Lung (tissue), 12 donors: ENCODE results near the gene ADGRA1. TPM values are rescaled to one million over a fixed set of nuclear protein-coding genes. Genes with fewer than 3 reads are reported as not detected.

Source experiments
- ATAC-seq: fragments of 200-7000 bp; cut with Tn5 transposase; one replicate; pipeline ENCODE4 v1.9.1; 2020; ENCODE audit warnings: moderate number of reproducible peaks; ENCODE audit not compliant: insufficient read depth, low FRiP score
- DNase-seq, 3 donors: peaks; one replicate each; pipeline ENCODE4 v3.0.0-alpha.2; 2013 to 2017
- H3K27ac ChIP-seq, 2 donors: one replicate each; pipeline ENCODE4 v1.5.1; 2013; ENCODE audit warnings: mild to moderate bottlenecking in 2 of 2, moderate library complexity in 2 of 2, control low read depth in 1 of 2, inconsistent platforms in 1 of 2, low read depth in 1 of 2, low read length in 1 of 2
- H3K27me3 ChIP-seq, 3 donors: one replicate each; pipeline ENCODE4 v1.5.1; 2013; ENCODE audit warnings: low read length in 2 of 3; ENCODE audit not compliant: control insufficient read depth in 3 of 3, insufficient read depth in 3 of 3
- H3K36me3 ChIP-seq, 4 donors: one replicate each; pipeline ENCODE4 v1.5.1; 2013; ENCODE audit warnings: low read length in 4 of 4, mild to moderate bottlenecking in 1 of 4, moderate library complexity in 1 of 4; ENCODE audit not compliant: control insufficient read depth in 4 of 4, insufficient read depth in 4 of 4
- H3K4me1 ChIP-seq, 5 donors: one replicate each; pipeline ENCODE4 v1.5.1; 2013; ENCODE audit warnings: low read length in 5 of 5, mild to moderate bottlenecking in 2 of 5, moderate library complexity in 1 of 5; ENCODE audit not compliant: control insufficient read depth in 5 of 5, insufficient read depth in 5 of 5
- H3K4me3 ChIP-seq: one replicate; pipeline ENCODE4 v1.5.1; 2013; ENCODE audit warnings: mild to moderate bottlenecking, control low read depth, moderate library complexity
- H3K9ac ChIP-seq, 2 donors: one replicate each; pipeline ENCODE4 v1.5.1; 2013; ENCODE audit warnings: low read length in 2 of 2, control low read depth in 1 of 2; ENCODE audit not compliant: insufficient read depth in 1 of 2
- H3K9me3 ChIP-seq, 4 donors: one replicate each; pipeline ENCODE4 v1.5.1; 2013; ENCODE audit warnings: low read length in 3 of 4, mild to moderate bottlenecking in 1 of 4, moderate library complexity in 1 of 4; ENCODE audit not compliant: control insufficient read depth in 4 of 4, insufficient read depth in 3 of 4
- WGBS, 2 donors: extraction: QIAGEN DNeasy Blood & Tissue Kit; methylation state at CpG; one replicate each; pipeline ENCODE4 v1.1.7; 2013; 5-methylcytosine and 5-hydroxymethylcytosine counted together
- polyA plus RNA-seq, 2 donors: library from polyadenylated mRNA; stranded (reverse); fragments of 200-250 nt; gene quantifications; one replicate each; pipeline ENCODE4 v1.2.1, GENCODE V29; 2013
- total RNA-seq, 2 donors: library from RNA; depleted of rRNA in 1 of 2; stranded (reverse); fragments of >200 nt in 1 of 2; gene quantifications; one replicate each; pipeline ENCODE4 v1.2.1, GENCODE V29; 2014 to 2021
- TF ChIP-seq, protein P1 (sequence below): IDR thresholded peaks from 2 replicates; pipeline ENCODE4 v1.5.1; 2012; ENCODE audit warnings: mild to moderate bottlenecking; ENCODE audit errors: control extremely low read depth, extremely low read depth
- donor health status: control.
- donor health status: control.
- donor health status: Bipolar disorder and iron deficiency.
- donor health status: healthy.
- donor health status: DM: yes; HTN: yes; CAD: no.

Gene ADGRA1
- total and polyA plus RNA-seq, 4 donors = 0.05 to 1.3 (median 0.20) TPM

DNA sequence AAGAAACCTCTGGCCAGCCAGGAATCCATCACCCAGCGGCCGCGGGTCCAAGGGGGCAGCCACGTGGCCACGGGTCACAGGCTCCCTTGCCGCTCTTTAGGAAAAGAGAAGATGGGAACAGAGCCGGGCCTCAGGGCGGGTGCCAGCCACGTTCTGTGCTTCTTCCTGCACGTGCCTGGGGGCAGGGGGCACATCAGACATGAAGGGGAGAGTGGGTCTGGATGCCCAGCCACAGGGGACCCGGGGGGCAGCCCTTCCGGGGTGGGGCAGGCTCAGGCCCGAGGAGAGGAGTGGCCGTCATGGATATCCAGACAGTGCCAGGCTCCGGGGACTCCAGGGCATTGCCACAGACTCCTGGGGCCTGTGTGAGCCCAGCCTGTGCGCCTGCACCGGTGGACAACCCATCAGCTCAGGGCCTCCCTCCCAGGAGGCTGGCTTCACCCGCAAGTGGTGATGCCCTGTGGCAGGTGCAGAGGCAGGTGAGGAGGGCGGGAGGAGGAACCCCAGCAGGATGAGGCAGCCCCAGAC is 31.0 kb upstream of the ADGRA1 start:
- no peak overlapping the region for H3K4me3 ChIP-seq
- peaks cover 0 to 2% (median 0%) of the 10 kb centered on the region in 4 donors for H3K9me3 ChIP-seq
- H3K36me3 ChIP-seq = no peaks in the 10 kb centered on the region
- 76 to 81% methylated on average over 19 of the region's 19 CpGs for WGBS, 2 donors
- no peak overlapping the region for H3K9ac ChIP-seq
- DNase-seq = no peak
- no peak overlapping the region for H3K27ac ChIP-seq
- TF ChIP-seq, protein P1, sequence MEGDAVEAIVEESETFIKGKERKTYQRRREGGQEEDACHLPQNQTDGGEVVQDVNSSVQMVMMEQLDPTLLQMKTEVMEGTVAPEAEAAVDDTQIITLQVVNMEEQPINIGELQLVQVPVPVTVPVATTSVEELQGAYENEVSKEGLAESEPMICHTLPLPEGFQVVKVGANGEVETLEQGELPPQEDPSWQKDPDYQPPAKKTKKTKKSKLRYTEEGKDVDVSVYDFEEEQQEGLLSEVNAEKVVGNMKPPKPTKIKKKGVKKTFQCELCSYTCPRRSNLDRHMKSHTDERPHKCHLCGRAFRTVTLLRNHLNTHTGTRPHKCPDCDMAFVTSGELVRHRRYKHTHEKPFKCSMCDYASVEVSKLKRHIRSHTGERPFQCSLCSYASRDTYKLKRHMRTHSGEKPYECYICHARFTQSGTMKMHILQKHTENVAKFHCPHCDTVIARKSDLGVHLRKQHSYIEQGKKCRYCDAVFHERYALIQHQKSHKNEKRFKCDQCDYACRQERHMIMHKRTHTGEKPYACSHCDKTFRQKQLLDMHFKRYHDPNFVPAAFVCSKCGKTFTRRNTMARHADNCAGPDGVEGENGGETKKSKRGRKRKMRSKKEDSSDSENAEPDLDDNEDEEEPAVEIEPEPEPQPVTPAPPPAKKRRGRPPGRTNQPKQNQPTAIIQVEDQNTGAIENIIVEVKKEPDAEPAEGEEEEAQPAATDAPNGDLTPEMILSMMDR = no peak
- no peaks in the 10 kb centered on the region for H3K27me3 ChIP-seq
- H3K4me1 ChIP-seq = peaks cover 0 to 4% (median 0%) of the 10 kb centered on the region in 5 donors
- no peak for ATAC-seq

DNA sequence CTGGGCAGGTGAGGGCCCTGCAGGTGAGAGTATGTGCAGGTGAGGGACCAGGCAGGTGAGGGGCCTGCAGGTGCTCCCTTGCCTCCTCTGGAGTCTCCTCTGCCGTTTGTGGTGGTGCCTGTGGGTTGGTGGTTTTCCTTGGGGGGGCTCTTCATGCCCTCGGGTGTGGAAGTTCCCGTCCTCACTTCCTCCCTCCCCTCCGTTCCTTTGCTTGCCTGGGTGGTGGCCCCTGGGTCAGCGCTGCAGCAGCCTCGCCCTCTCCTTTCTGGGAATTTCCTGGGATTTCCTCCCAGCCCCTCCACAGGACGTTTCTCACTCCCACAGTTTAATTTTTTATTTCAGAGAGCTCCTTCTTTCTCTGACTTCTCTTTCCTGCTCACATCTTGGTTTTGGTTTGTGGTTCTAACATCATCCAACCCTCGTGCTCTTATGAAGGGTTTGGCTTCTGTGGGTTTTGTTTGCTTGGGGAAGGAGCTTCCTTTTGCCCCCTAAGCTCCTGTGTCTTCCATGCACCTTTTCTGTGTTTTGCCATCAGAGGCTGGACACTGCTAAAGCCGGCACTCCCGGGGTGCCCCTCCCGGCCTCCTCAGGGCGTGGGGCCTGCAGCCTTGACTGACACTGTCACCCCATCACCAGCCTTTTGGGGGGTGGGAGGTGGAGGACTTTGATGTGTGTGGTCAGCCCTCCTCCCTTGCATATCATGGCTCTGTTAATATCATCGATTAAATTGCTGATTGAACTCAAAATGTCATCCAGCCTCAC is 29.2 kb upstream of the ADGRA1 start:
- H3K4me3 ChIP-seq = no peak overlapping the region
- H3K9ac ChIP-seq = no peak overlapping the region
- H3K9me3 ChIP-seq = peaks cover 0 to 4% (median 0%) of the 10 kb centered on the region in 4 donors
- no peak for ATAC-seq
- TF ChIP-seq, protein P1 = no peak
- peaks cover 0 to 4% (median 0%) of the 10 kb centered on the region in 5 donors for H3K4me1 ChIP-seq
- peak in 1 of 3 donors; percentile 34 for DNase-seq
- H3K27me3 ChIP-seq = no peaks in the 10 kb centered on the region
- no peaks in the 10 kb centered on the region for H3K36me3 ChIP-seq
- H3K27ac ChIP-seq = no peak overlapping the region
- WGBS, 2 donors = 25 to 28% methylated on average over 13 of the region's 13 CpGs

DNA sequence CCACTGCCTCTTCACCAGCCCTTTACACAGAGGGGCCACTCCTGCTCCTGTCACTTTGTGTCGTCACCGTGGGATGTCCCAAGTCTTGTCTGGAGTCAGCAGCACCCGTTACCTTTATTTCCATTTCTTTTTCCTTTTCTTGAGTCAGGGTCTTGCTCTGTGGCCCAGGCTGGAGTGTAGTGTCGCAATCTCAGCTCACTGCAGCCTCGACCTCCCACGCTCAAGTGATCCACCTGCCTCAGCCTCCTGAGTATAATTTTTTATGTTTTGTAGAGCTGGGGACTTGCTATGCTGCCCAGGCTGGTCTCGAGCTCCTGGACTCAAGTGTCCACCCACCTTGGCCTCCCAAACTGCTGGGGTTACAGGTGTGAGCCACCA is 28.6 kb upstream of the ADGRA1 start:
- no peak overlapping the region for H3K9ac ChIP-seq
- H3K27me3 ChIP-seq = no peaks in the 10 kb centered on the region
- no peak overlapping the region for H3K4me3 ChIP-seq
- no peak for ATAC-seq
- no peak for DNase-seq
- no peak overlapping the region for H3K27ac ChIP-seq
- peaks cover 0 to 4% (median 0%) of the 10 kb centered on the region in 5 donors for H3K4me1 ChIP-seq
- TF ChIP-seq, protein P1 = no peak
- WGBS, 2 donors = 73 to 76% methylated on average over 7 of the region's 7 CpGs
- H3K36me3 ChIP-seq = no peaks in the 10 kb centered on the region
- peaks cover 0 to 4% (median 0%) of the 10 kb centered on the region in 4 donors for H3K9me3 ChIP-seq
